ENCODE data around the gene PGLYRP4. TPM values are rescaled to one million over a fixed set of nuclear protein-coding genes. Genes with fewer than 3 reads are reported as not detected.

PGLYRP4 gene
- total RNA-seq, 1 experiment from 2014 or later = not detected

- intact Hi-C loops (cut with micrococcal nuclease; ENCODE audit: unreplicated experiment) = no loop called here
- ATAC-seq (no peak), DNase-seq (ENCODE audit: low read depth, low spot score) (no peak)
- H3K9me3 ChIP-seq (ENCODE audit: control insufficient read depth, insufficient read depth, low read depth, low read length) = no peaks in the 10 kb centered on the region
- TF ChIP-seq TCF7L2 (IDR thresholded peaks at IDR 0.05; ENCODE audit: low read depth, low read length) (no peak), REST (IDR thresholded peaks at IDR 0.05; ENCODE audit: insufficient read depth in 1 of 2, low read depth in 2 of 2, low read length in 1 of 2) (no peak), SIN3A (IDR thresholded peaks at IDR 0.05; ENCODE audit: borderline replicate concordance, insufficient read depth, low read depth, low read length) (no peak), POLR2AphosphoS5 (IDR thresholded peaks at IDR 0.05; ENCODE audit: low read depth, low read length) (no peak)
- no peak overlapping the region for H3K27ac ChIP-seq (ENCODE audit: low read length)
- H3K4me3 ChIP-seq (ENCODE audit: low read depth in 2 of 2, low read length in 2 of 2) = no peak overlapping the region
- no peaks in the 10 kb centered on the region for H3K36me3 ChIP-seq (ENCODE audit: control insufficient read depth, insufficient read depth, low read length)
- peaks cover 6% of the 10 kb centered on the region for H3K27me3 ChIP-seq (ENCODE audit: control insufficient read depth, insufficient read depth, low read length)
- no peaks in the 10 kb centered on the region for H3K4me1 ChIP-seq (ENCODE audit: control insufficient read depth, insufficient read depth, low read length)
- POLR2A ChIA-PET = no interaction called here
- in situ Hi-C loops (cut with HindIII; ENCODE audit: low pct_unique_long_range_greater_than_20kb, low sequenced_read_pairs) = no loop called here
- CTCF ChIA-PET = no interaction called here
- no TSS peak for BruUV-seq (replicated peaks)
These were observed 8.3 kb downstream of the PGLYRP4 start for GRCh38 chr1:153340356-153340755.

- Histone ChIP-seq H3K4me3 (ENCODE audit: low read depth in 2 of 2, low read length in 2 of 2) (no peak overlapping the region), H3K27ac (ENCODE audit: low read length) (no peak overlapping the region), H3K9me3 (ENCODE audit: control insufficient read depth, insufficient read depth, low read depth, low read length) (no peaks in the 10 kb centered on the region), H3K27me3 (ENCODE audit: control insufficient read depth, insufficient read depth, low read length) (peaks cover 6% of the 10 kb centered on the region), H3K4me1 (ENCODE audit: control insufficient read depth, insufficient read depth, low read length) (no peaks in the 10 kb centered on the region), H3K36me3 (ENCODE audit: control insufficient read depth, insufficient read depth, low read length) (no peaks in the 10 kb centered on the region)
- CTCF ChIA-PET = no interaction called here
- DNase-seq (ENCODE audit: low read depth, low spot score) (no peak), ATAC-seq (no peak)
- no peak for TF ChIP-seq POLR2AphosphoS5 (IDR thresholded peaks at IDR 0.05; ENCODE audit: low read depth, low read length)
- TF ChIP-seq SIN3A (IDR thresholded peaks at IDR 0.05; ENCODE audit: borderline replicate concordance, insufficient read depth, low read depth, low read length) = no peak
- TF ChIP-seq TCF7L2 (IDR thresholded peaks at IDR 0.05; ENCODE audit: low read depth, low read length) = no peak
- TF ChIP-seq CTCF (IDR thresholded peaks at IDR 0.05) = no peak
- TF ChIP-seq REST (IDR thresholded peaks at IDR 0.05; ENCODE audit: insufficient read depth in 1 of 2, low read depth in 2 of 2, low read length in 1 of 2) = no peak
- POLR2A ChIA-PET = no interaction called here
- in situ Hi-C loops (cut with HindIII; ENCODE audit: low pct_unique_long_range_greater_than_20kb, low sequenced_read_pairs) = no loop called here
- BruUV-seq (replicated peaks) = no TSS peak
- intact Hi-C loops (cut with micrococcal nuclease; ENCODE audit: unreplicated experiment) = no loop called here
These were observed 8.8 kb downstream of the PGLYRP4 start for GRCh38 chr1:153339802-153340201.

Measured in Panc1 (cell line).